HG03558 (cell line): ENCODE data around the gene PTPRN2.
"Not testable (repeated sequence)": the region's sequence is repeated elsewhere in the genome, so short reads cannot be mapped to it uniquely, and the experiment has no call there.

Experiments used
- ATAC-seq: cut with Tn5 transposase; IDR thresholded peaks from one replicate; pipeline ENCODE4 v1.9.1; 2021; ENCODE audit warnings: moderate number of reproducible peaks; ENCODE audit not compliant: unreplicated experiment; ENCODE audit errors: extremely low read depth

The PTPRN2 gene

GRCh38 chr7:157750291-157750690 is 837.3 kb downstream of the PTPRN2 start:
- ATAC-seq, result no peak

- no peak for ATAC-seq
These were observed 841.6 kb downstream of the PTPRN2 start for GRCh38 chr7:157745721-157746709.

GRCh38 chr7:157744786-157745601 is 842.6 kb downstream of the PTPRN2 start:
- no peak for ATAC-seq

GRCh38 chr7:157743781-157744525 is 843.7 kb downstream of the PTPRN2 start:
- ATAC-seq, result no peak

DNA sequence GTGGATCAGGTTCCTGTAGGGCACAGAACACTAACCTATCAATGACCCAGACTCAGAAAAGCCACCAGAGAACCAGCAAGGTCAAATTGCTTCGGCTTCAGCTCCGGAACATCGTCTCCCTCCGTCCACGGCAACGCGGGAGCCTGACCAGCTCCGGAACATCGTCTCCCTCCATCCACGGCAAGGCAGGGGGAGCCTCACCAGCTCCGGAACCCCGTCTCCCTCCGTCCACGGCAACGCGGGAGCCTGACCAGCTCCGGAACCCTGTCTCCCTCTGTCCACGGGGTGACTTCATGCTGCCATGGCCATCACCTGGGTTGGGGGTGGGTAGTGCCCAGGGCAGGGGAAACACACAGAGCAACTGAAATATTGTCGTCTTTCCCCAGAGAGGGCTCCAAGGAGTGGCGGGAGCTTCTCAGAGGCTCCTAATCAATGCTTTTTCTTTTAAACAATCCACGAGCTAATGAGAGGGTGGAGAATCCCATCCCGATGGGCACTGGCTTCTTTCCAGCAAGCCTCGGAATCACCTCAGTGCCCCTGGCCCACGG is 847.3 kb downstream of the PTPRN2 start:
- no peak for ATAC-seq

DNA sequence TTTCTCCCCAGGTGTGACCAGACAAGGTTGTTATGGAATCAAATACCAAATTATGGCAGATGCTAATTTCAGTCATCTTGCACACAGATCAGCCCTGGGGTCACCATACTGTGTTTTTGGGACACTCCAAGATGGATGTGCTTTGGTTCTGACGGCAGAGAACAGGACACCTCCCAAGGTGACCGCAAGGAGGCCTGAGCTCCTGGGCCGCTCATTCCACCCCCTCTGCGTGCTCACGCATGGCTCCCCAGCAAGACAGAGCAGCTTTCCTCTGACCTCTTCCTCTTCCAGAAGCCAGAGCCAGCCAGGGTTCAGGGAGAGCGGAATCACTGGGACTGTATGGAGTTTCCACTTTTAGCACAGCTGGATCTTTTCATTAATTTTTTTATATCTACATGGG is 848.0 kb downstream of the PTPRN2 start:
- no peak for ATAC-seq

GRCh38 chr7:157739031-157739430 is 848.6 kb downstream of the PTPRN2 start:
- ATAC-seq, result no peak

GRCh38 chr7:157738066-157738460 is 849.6 kb downstream of the PTPRN2 start:
- no peak for ATAC-seq

- no peak for ATAC-seq
These were observed 850.2 kb downstream of the PTPRN2 start for GRCh38 chr7:157737151-157738065.

DNA sequence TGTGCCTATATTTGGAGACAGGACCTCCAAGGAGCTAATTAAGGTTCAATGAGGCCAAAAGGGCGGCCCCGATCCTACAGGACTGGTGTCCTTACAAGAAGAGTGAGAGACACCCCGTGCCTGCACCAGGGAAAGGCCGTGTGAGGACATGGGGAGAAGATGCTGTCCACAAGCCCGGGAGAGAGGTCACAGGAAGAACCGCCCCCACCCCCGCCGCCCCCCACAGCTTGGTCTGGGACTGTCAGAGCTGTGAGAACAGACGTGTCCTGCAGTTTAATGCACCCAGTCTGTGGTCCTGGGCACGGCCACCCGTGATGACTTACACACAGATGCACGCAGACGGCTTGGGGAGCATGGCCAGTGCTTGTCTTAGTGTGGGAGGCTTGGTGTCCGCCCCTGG is 851.3 kb downstream of the PTPRN2 start:
- ATAC-seq, result no peak

DNA sequence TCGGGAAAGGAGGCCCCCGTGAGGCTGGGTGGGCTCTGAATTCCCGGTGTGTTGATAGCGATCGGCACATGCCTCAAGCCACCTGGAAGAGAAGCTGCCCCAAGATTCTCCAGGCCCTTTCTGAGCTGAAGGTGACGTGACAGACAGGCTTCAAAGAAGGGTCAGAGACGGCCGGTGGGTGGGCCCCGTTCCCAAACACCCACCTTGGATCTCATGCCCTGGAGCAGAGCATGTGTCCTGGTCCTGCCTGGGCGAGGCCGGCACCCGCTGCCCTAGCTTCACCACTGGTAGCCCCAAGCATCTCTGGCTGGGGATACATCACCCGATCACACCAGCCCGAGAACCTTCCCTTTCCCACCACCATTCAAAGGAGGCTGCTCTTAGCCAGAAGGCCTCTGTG is 851.8 kb downstream of the PTPRN2 start:
- ATAC-seq, result no peak

DNA sequence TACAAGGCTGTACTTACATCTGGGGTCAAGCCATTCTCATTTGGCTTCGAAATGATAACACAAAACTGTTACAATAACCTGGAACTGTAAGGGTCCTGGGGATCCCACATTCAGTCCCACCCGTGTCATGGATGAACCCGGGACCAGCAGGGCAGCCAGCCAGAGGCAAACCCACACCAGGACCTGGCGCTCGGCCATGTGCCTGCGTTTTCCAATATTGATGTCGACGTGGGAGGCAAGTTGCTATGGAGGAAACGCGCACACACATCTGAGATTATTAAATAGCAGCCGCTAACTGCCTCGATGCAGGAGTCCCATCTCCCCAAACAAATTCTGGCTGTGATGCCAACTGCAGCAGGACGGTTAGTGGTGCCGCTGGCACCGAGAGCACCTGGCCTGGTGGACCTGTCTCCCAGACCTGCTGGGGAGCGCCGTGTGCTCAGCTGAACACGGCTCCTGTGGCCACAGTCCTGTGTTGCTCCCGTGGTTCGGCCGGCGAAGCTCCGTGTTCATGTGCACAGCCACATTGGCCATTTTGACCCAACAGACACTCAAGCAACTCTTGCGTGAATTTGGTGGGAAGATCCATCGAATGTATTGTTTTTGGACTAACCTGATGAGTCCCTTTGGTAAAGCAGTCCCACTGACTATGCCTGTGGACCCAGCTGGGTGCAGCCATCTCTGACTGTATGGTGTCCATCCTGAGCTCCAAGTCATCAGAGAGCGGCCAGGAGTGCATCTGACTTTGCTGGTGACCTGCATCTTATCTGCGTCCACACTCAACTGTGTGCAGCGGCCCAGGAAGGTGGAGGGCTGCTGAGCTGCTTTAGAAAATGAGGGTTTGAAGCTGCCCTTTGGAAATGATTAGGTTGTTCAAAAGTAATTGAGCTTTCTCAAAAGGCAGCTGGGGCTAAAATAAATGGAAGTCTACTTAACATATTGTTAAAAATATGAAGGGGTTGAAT is 852.7 kb downstream of the PTPRN2 start:
- no peak for ATAC-seq

DNA sequence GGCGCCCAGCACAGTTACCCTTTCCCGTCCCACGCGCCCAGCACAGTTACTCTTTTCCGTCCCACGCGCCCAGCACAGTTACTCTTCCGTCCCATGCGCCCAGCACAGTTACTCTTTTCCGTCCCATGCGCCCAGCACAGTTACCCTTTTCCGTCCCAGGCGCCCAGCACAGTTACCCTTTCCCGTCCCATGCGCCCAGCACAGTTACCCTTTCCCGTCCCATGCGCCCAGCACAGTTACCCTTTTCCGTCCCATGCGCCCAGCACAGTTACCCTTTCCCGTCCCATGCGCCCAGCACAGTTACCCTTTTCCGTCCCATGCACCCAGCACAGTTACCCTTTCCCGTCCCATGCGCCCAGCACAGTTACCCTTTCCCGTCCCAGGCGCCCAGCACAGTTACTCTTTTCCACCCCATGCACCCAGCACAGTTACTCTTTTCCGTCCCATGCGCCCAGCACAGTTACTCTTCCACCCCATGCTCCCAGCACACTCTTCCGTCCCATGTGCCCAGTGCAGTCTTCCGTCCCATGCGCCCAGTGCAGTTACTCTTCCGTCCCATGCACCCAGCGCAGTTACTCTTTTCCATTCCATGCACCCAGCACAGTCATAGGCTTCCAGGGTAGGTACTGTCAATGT is 853.7 kb downstream of the PTPRN2 start:
- ATAC-seq, result not testable (repeated sequence)

- no peak for ATAC-seq
These were observed 856.5 kb downstream of the PTPRN2 start for GRCh38 chr7:157731126-157731525.

GRCh38 chr7:157730614-157731013 is 857.0 kb downstream of the PTPRN2 start:
- no peak for ATAC-seq

GRCh38 chr7:157729566-157729965 is 858.1 kb downstream of the PTPRN2 start:
- no peak for ATAC-seq

GRCh38 chr7:157727964-157728615 is 859.5 kb downstream of the PTPRN2 start:
- ATAC-seq, result no peak
